GM21423 (cell line): ENCODE measurements around the gene PTX4.

Experiments
- ATAC-seq: cut with Tn5 transposase; IDR thresholded peaks from one replicate; pipeline ENCODE4 v1.9.1; 2021; ENCODE audit warnings: mild to moderate bottlenecking, moderate library complexity; ENCODE audit not compliant: unreplicated experiment

The PTX4 gene

GRCh38 chr16:1502092-1503004, 13.6 kb upstream of the PTX4 start:
- no peak for ATAC-seq

- no peak for ATAC-seq
Measured at GRCh38 chr16:1501630-1502029, 12.9 kb upstream of the PTX4 start.

GRCh38 chr16:1500465-1501150, 11.9 kb upstream of the PTX4 start:
- ATAC-seq = no peak

- ATAC-seq = no peak
Measured at GRCh38 chr16:1499756-1500464, 11.2 kb upstream of the PTX4 start.

GRCh38 chr16:1498899-1499676, 10.3 kb upstream of the PTX4 start:
- no peak for ATAC-seq

- ATAC-seq = no peak
Measured at GRCh38 chr16:1497014-1497598, 8.4 kb upstream of the PTX4 start.

GRCh38 chr16:1496464-1496863, 7.7 kb upstream of the PTX4 start:
- no peak for ATAC-seq

- ATAC-seq = no peak
Measured at GRCh38 chr16:1495889-1496262, 7.1 kb upstream of the PTX4 start.

- no peak for ATAC-seq
Measured at GRCh38 chr16:1495211-1495888, 6.6 kb upstream of the PTX4 start.

- no peak for ATAC-seq
Measured at GRCh38 chr16:1494711-1495110, 6.0 kb upstream of the PTX4 start.

- no peak for ATAC-seq
Measured at GRCh38 chr16:1494129-1494640, 5.4 kb upstream of the PTX4 start.

- ATAC-seq = no peak
Measured at GRCh38 chr16:1493746-1494094, 5.0 kb upstream of the PTX4 start.

- peak; percentile 58 for ATAC-seq
Measured at GRCh38 chr16:1492923-1493745, 4.4 kb upstream of the PTX4 start, which contains the start of gene TELO2. TELO2 (plus strand) TSS chr16:1493360; CDS start chr16:1494282, 922 bp downstream.

- no peak for ATAC-seq
Measured at GRCh38 chr16:1492082-1492922, 3.6 kb upstream of the PTX4 start.

GRCh38 chr16:1491327-1491726, 2.6 kb upstream of the PTX4 start:
- no peak for ATAC-seq

GRCh38 chr16:1489077-1489476, 333 bp upstream of the PTX4 start:
- ATAC-seq = no peak

GRCh38 chr16:1488054-1488601, 616 bp downstream of the PTX4 start:
- ATAC-seq = no peak
